Measurements from ENCODE around the gene ADAM15.

ADAM15 gene

GRCh38 chr1:155070721-155071569 lies 19.8 kb downstream of the ADAM15 start:
- DNase-seq (ENCODE audit: low read depth), result no peak

- DNase-seq (ENCODE audit: low read depth), result no peak
Observed at GRCh38 chr1:155071701-155072100, 20.6 kb downstream of the ADAM15 start.

GRCh38 chr1:155072531-155073289 lies 21.6 kb downstream of the ADAM15 start:
- DNase-seq (ENCODE audit: low read depth), result no peak

GRCh38 chr1:155073377-155074242 lies 22.5 kb downstream of the ADAM15 start:
- no peak for DNase-seq (ENCODE audit: low read depth)

- DNase-seq (ENCODE audit: low read depth), result no peak
Observed at GRCh38 chr1:155075535-155075934, 24.4 kb downstream of the ADAM15 start.

GRCh38 chr1:155076371-155076770 lies 25.3 kb downstream of the ADAM15 start:
- no peak for DNase-seq (ENCODE audit: low read depth)

- no peak for DNase-seq (ENCODE audit: low read depth)
Observed at GRCh38 chr1:155077346-155077745, 26.2 kb downstream of the ADAM15 start.

GRCh38 chr1:155077758-155078445 lies 26.8 kb downstream of the ADAM15 start:
- no peak for DNase-seq (ENCODE audit: low read depth)

GRCh38 chr1:155078469-155079209 lies 27.5 kb downstream of the ADAM15 start, which contains the start of gene EFNA3:
Gene EFNA3 (plus strand): TSS chr1:155078837. CDS start chr1:155078942, 105 bp downstream.
- no peak for DNase-seq (ENCODE audit: low read depth)

- no peak for DNase-seq (ENCODE audit: low read depth)
Observed at GRCh38 chr1:155079210-155079486, 28.0 kb downstream of the ADAM15 start.

GRCh38 chr1:155079487-155080311 lies 28.6 kb downstream of the ADAM15 start:
- DNase-seq (ENCODE audit: low read depth), result no peak

- no peak for DNase-seq (ENCODE audit: low read depth)
Observed at GRCh38 chr1:155080312-155081228, 29.5 kb downstream of the ADAM15 start.

GRCh38 chr1:155081472-155082300 lies 30.6 kb downstream of the ADAM15 start:
- no peak for DNase-seq (ENCODE audit: low read depth)

- DNase-seq (ENCODE audit: low read depth), result no peak
Observed at GRCh38 chr1:155082301-155083051, 31.4 kb downstream of the ADAM15 start.

- DNase-seq (ENCODE audit: low read depth), result no peak
Observed at GRCh38 chr1:155083052-155083541, 32.0 kb downstream of the ADAM15 start.

- no peak for DNase-seq (ENCODE audit: low read depth)
Observed at GRCh38 chr1:155083865-155084721, 33.0 kb downstream of the ADAM15 start.
